Stimulated activated CD8-positive, alpha-beta memory T cell treated with anti-CD3 and anti-CD28 coated beads, Interleukin-2, amount 100 ng/mL, for 48 hours (primary cell): ENCODE measurements around the gene MBNL1.
"Not testable (repeated sequence)": the region's sequence is repeated elsewhere in the genome, so short reads cannot be mapped to it uniquely, and the experiment has no call there.

Experiments used
- DNase-seq, 2 donors: peaks; one replicate each; pipeline ENCODE4 v3.0.0-alpha.2; 2020; ENCODE audit warnings: low read depth in 2 of 2

MBNL1 gene

GRCh38 chr3:152400887-152401286, 132.2 kb downstream of the MBNL1 start:
- no peak for DNase-seq

GRCh38 chr3:152402695-152403451, 134.1 kb downstream of the MBNL1 start:
- DNase-seq = no peak

DNA sequence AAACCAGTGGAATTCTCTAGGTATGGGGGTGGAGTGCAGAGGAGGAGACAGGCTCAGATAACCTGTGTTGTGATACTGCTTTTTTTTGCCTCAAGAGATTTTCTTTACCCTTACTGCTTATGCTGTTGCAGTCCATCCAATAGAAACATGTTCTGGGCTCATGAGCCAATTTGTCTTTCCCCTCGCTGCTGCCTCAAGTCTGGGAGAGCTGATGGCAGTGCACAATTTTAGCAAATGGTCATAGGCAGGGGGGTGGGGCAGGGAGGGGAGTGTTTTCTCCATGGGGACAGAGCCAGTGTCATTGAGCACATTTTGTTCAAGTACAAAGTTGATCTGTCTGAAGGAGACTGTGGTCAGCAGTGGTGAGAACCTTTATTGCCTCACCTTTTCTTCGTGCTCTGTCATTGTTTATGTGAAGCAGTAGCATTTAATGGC, 134.9 kb downstream of the MBNL1 start:
- DNase-seq = no peak

DNA sequence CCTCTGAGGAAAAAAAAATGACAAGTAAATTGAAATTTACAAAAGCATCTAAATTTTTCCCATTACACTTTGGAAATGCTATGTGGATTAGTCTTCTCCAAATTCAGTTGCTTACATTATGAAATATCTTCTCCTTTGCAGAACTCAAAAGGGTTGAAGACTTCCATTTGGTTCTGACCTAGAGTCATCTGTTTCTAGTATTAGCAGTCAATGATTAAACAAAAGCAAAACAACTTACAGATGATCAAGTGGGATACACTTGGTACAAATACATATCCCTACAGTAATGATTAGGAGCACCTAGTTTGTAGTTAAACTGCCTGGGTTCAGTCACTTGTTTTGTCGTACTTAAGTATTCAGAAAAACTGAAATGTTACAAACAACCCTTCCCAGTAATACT, 136.2 kb downstream of the MBNL1 start:
- DNase-seq = no peak

DNA sequence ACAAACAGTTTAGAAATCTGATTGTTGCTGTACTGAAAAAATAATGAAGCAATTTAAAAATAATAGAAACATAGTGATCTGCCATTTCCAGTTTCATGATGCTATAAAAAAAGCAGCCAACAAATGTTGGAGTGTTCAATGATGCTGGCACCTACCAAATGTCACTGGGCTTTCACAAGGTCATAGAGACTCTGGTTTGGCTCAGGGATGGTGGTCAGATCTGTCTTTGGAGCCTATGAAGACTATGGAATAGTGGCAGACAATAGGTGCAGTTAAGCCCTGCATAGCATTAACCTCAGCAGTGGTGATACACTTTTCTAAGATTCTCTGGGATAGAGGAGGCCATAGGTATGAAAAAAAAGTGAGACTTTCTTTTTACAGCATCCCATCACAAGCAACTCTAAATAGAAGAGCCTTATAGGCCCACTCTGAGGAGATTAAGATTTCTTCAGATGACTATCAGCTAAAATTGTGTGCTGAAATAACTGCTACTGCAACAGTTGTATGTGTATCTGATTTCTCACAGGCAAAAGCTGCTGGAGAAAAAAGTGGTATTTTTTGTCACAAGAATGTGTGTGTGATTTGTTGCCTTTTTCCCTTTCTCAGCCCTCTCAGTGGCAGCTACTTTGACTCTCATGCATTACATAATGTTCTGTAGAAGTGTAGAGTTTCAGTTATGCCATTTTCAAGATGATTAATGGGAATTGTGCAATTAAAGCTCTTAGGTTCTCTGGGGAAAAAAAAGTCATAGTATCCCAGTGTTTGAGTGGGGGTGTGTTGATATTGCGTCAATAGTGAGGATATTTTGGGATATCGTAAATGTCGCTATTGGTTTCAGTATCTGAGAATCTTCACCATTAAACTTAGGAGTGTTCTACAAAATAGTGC, 137.4 kb downstream of the MBNL1 start:
- DNase-seq = no peak

DNA sequence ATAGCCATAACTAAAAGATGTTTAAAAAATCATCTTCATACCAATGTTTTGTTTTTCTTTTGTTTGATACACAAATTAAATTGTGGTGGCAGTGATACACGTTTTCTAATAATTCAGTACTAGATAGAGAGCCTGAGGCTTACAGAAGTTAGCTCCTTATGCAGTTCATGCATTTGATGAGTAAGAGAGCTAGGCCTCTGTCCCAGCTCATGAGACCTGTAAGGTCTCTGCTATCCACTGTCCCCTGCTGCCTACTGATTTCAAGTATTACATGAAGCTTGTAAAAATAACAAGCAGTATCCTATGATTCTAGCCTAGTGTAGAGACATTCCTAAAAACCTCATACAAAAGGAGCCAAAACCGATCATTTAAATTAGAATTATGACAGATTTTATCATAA, 144.5 kb downstream of the MBNL1 start:
- DNase-seq = no peak

DNA sequence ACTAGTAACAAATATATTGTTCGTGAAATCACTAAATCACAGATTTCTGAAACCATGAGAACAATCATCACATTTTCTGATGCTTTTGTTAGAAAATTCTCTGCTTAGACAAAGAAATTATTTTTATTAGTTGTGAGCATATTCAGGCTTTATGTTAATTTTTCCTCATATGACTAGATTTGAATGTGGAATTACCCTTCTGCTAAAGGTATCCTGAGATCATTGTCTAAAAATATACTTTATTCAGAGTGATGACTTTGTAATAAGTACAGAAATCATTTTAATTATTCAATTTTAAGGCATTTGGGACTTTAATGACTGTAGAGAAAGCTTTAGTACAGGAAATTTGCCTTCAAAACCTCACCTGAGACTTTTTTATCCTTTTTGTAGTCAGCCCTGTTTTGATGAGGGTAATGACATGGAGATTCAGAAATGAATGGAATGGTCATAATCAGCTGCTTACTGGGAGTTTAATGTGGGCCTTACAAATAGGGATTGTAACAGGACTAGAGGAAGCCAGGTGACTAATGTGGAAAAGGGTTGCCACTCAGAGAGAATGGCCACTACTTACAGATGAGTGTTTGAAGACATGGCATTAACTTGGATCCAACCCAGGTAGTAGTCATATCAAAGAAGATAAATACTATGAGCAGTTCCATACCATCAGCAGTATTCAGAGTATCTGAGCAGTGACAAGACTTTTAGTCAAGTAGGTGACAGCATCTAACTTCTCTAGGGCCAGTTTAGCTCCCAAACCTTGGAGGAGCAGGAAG, 148.3 kb downstream of the MBNL1 start:
- DNase-seq = no peak

GRCh38 chr3:152419748-152420147, 151.0 kb downstream of the MBNL1 start:
- no peak for DNase-seq

DNA sequence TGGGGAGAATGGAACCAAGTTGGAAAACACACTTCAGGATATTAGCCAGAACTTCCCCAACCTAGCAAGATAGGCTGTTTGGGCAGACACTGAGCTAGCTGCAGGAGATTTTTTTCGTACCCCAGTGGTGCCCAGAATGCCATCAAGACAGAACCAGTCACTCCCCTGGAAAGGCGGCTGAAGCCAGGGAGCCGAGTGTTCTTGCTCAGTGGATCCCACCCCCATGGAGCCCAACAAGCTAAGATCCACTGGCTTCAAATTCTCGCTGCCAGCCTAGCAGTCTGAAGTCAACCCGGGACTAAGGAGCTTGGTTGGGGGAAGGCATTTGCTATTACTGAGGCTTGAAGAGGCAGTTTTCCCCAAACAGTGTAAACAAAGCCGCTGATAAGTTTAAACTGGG, 152.4 kb downstream of the MBNL1 start:
- DNase-seq = no peak

DNA sequence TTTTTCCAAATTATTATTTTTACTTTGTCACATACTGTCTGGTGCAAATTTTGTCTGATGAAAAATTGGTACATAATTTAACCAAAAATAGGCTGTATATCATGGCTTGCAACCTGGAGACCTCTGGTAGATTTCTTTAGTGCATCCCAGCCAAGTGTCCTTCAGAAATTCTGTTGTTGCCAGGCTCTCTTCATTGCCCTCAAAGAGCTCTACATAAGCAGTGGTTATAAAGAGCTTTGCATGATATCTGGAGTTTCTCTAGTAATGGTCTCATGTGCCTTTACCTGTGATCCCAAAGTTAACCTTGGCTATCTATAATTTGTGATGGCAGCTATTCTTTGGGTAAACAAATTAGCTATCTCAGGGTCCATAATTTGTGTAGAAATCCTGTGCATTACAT, 157.7 kb downstream of the MBNL1 start:
- DNase-seq = no peak

DNA sequence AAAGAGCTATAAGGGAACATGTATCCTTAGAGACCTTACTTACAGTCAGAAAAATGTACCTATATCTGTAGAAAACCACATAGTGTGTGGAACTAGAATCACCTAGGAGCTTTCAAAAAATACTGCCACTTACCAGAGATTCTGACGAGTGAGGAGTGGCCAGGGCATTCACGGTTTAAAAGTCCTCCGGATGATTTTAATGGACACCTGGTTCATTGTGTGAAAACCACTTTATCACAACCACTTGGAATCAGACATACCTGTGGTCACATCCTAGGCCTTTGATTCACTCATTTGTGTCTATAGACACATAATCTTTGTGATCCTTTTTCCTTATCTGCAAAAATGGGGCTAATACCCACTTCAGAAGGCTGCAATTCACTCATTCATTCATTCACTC, 159.8 kb downstream of the MBNL1 start:
- DNase-seq = no peak

- no peak for DNase-seq
Measured at GRCh38 chr3:152430223-152431002, 161.7 kb downstream of the MBNL1 start.

DNA sequence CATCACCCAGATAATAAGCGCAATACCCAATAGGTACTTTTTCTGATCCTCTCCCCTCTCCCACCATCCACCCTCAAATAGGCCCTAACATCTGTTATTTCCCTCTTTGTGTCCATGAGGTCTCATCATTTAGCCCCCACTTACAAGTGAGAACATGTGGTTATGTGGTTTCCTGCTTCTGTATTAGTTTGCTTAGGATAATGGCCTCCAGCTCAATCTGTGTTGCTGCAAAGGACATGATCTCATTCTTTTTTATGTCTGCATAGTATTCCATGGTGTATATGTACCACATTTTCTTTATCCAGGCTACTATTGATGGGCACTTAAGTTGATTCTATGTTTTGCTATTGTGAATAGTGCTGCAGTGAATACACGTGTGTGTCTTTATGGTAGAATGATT, 165.4 kb downstream of the MBNL1 start:
- no peak for DNase-seq

DNA sequence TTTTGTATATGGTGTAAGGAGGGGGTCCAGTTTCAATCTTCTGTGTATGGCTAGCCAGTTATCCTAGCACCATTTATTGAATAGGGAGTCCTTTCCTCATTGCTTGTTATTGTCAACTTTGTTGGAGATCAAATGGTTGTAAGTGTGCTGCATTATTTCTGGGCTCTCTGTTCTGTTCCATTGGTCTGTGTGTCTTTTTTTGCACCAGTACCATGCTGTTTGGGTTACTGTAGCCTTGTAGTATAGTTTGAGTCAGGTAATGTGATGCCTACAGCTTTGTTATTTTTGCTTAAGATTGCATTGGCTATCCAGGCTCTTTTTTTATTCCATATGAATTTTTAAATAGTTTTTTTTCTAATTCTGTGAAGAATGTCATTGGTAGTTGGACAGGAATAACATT, 166.5 kb downstream of the MBNL1 start:
- DNase-seq = not testable (repeated sequence)

- no peak for DNase-seq
Measured at GRCh38 chr3:152436707-152437590, 168.2 kb downstream of the MBNL1 start.

GRCh38 chr3:152438181-152438580, 169.5 kb downstream of the MBNL1 start:
- DNase-seq = no peak

DNA sequence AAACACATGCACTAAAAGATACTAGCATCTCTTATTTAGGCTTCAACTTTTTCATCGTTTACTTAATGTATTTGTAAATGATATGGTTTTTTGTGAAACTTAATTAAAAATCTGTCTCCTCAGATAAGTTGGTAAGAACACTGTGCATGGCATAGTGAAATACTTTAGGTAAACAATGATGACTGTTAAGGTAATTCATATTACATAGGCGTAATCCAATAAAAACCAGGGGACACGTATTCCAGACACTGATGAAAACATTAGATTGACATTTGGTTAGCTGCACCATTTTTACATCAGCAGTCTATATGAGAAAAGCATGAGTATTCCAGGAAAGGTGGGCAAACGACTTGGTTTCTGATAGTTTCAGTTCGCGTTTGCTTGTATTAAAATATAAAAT, 170.0 kb downstream of the MBNL1 start:
- no peak for DNase-seq

DNA sequence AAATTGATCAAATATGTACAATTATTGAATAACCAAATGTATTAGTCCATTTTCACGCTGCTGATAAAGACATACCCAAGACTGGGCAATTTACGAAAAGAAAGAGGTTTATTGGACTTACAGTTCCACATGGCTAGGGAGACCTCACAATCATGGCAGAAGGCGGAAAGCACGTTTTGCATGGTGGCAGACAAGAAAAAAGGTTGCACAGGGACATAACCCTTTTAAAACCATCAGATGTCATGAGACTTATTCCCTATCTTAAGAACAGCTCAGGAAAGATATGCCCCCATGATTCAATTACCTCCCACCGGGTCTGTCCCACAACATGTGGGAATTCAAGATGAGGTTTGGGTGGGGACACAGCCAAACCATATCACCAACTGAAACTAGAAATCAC, 171.5 kb downstream of the MBNL1 start:
- not testable (repeated sequence) for DNase-seq

DNA sequence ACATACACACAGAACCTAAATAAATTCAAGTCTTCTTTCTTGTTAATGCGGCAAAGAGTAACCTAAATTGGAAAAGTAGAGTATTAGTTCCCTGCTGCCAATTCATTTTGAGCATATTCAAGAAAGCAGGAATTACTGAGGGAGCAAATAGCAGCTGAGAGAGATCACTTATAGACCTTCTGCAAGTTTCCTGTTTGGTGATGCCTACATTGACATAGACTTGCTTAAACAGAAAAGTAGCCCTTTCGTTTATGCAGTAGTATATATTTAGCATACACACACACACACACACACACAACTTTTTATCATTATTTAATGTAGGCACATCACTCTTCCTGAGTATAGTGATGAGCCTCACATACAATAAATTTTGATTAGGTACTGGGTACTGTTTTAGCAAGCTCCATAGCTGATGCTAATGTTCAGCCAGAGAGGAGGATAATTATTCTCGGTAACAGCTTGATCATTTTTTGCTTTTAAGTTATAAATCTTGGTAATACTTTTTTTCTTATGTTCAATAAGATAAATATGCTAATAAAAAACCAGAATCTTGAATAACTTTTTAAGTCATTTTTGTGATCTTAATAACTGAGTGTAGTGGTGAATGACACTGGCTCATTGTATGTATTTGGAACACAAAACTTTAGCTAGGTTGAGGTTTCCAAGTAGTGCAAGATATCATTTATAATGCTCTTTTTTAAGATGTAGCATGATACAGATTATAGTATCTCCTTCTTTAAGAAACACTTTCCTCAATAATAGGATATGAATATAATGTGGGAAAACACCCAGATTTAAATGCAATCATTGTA, 174.7 kb downstream of the MBNL1 start:
- no peak for DNase-seq
